GM12891 (cell line): ENCODE measurements around the gene CDYL.

Source experiments
- PAX5 ChIP-seq: IDR thresholded peaks from 2 replicates; pipeline ENCODE4 v1.6.1; 2011; ENCODE audit warnings: low read length, moderate library complexity, mild to moderate bottlenecking; ENCODE audit not compliant: insufficient read depth, severe bottlenecking
- POLR2A ChIP-seq: IDR thresholded peaks from 2 replicates; pipeline ENCODE4 v1.6.1; 2011; ENCODE audit warnings: low read depth, low read length, control low read depth
- POLR2AphosphoS5 ChIP-seq: IDR thresholded peaks from 2 replicates; pipeline ENCODE4 v1.6.1; 2011; ENCODE audit warnings: low read depth, low read length, control low read depth
- SPI1 ChIP-seq: IDR thresholded peaks from 2 replicates; pipeline ENCODE4 v1.6.1; 2011; ENCODE audit warnings: low read depth, low read length, control low read depth
- TAF1 ChIP-seq: IDR thresholded peaks from 2 replicates; pipeline ENCODE4 v1.6.1; 2011; ENCODE audit warnings: low read depth, low read length, control low read depth

- TF ChIP-seq TAF1 (no peak), POLR2A (no peak), POLR2AphosphoS5 (no peak), SPI1 (no peak), PAX5 (no peak)
These were observed 42.2 kb downstream of the CDYL start for GRCh38 chr6:4818272-4818938.
